Heart right ventricle (tissue), 16 donors: ENCODE results near the gene LGALS7B. TPM values are rescaled to one million over a fixed set of nuclear protein-coding genes. Genes with fewer than 3 reads are reported as not detected.

ENCODE experiments used
- ATAC-seq, 8 donors: fragments of 200-7000 bp; cut with Tn5 transposase; one replicate each; pipeline ENCODE4 v1.9.1; 2020; ENCODE audit warnings: mild to moderate bottlenecking in 8 of 8, moderate library complexity in 8 of 8, moderate number of reproducible peaks in 1 of 8
- DNase-seq, 2 donors: peaks; one replicate each; pipeline ENCODE4 v3.0.0-alpha.2; 2020
- H3K27ac ChIP-seq, 10 donors: fragments of 200-600 bp; sonication (generic) in 2 of 10; one replicate each; pipeline versions ENCODE4 v1.5.0 to v1.8.0; 2020 to 2022; ENCODE audit warnings: mild to moderate bottlenecking in 3 of 10
- H3K27me3 ChIP-seq, 7 donors: fragments of 200-600 bp; one replicate each; pipeline ENCODE4 v1.8.0; 2021 to 2022; ENCODE audit warnings: mild to moderate bottlenecking in 2 of 7
- H3K36me3 ChIP-seq, 9 donors: fragments of 200-600 bp; sonication (generic) in 1 of 9; one replicate each; pipeline versions ENCODE4 v1.5.0 to v1.8.0; 2020 to 2022; ENCODE audit warnings: mild to moderate bottlenecking in 2 of 9
- H3K4me1 ChIP-seq, 9 donors: fragments of 200-600 bp; sonication (generic) in 1 of 9; one replicate each; pipeline versions ENCODE4 v1.5.0 to v1.8.0; 2020 to 2022; ENCODE audit warnings: mild to moderate bottlenecking in 4 of 9
- H3K4me3 ChIP-seq, 10 donors: fragments of 200-600 bp; sonication (generic) in 2 of 10; one replicate each; pipeline versions ENCODE4 v1.5.0 to v1.8.0; 2020 to 2022; ENCODE audit warnings: mild to moderate bottlenecking in 7 of 10, moderate library complexity in 2 of 10
- H3K9me3 ChIP-seq, 11 donors: fragments of 200-600 bp in 10 of 11; sonication (generic) in 2 of 11; one replicate each; pipeline versions ENCODE4 v1.5.0 to v1.8.0; 2013 to 2022; ENCODE audit warnings: mild to moderate bottlenecking in 2 of 11, control low read depth in 1 of 11, moderate library complexity in 1 of 11
- WGBS, 2 donors: extraction: QIAGEN DNeasy Blood & Tissue Kit; methylation state at CpG; one replicate each; pipeline ENCODE4 v1.1.7; 2013; ENCODE audit warnings: inconsistent platforms in 1 of 2; 5-methylcytosine and 5-hydroxymethylcytosine counted together
- intact Hi-C, 10 donors: fragments of 100-400 bp; cut with DNase I; formaldehyde crosslinking; loops; one replicate each; pipeline versions ENCODE4 v1.11.1 to v1.14.2; 2022
- polyA plus RNA-seq, 2 donors: library from polyadenylated mRNA; stranded (reverse); fragments of 200-250 nt; gene quantifications; one replicate each; pipeline ENCODE4 v1.2.3, GENCODE V29; 2013
- total RNA-seq, 10 donors: library from RNA; stranded (reverse); fragmentation: NEBNext Ultra II Directional in 3 of 10; extraction: Animal tissue kit (Norgen Biotek cat#: 25700) in 3 of 10; gene quantifications; one replicate each; pipeline versions ENCODE4 v1.2.1 to v1.2.4, GENCODE V29; 2021 to 2023
- TF ChIP-seq, protein P1 (sequence below), 9 donors: fragments of 200-600 bp; sonication (generic) in 2 of 9; IDR thresholded peaks; one replicate each; pipeline versions ENCODE4 v1.5.0 to v1.8.0; 2021 to 2022; ENCODE audit warnings: antibody characterized with exemption in 9 of 9, mild to moderate bottlenecking in 5 of 9, moderate library complexity in 1 of 9
- donor health status: Arrhythmogenic right ventricular cardiomyopathy.
- donor health status: ischemic (EF 13 %, LVEDD 7.1; RV severe dilation, severe dysfunction).
- donor health status: healthy with polysubstance abuse.
- donor health status: DM: no; HTN: yes; CAD: no.
- donor health status: DM: no; HTN: no; CAD: no.
- donor health status: ischemic (EF 25% LVEDD 6.9; RV normal size, moderate dysfunction).
- donor health status: ischemic (EF 25% LVEDD 5.7; RV mildly dilated, moderate dysfunction).
- donor health status: healthy.
- donor health status: DM: yes; HTN: yes; CAD: no.
- donor health status: Ischemic cardiomyopathy.
- donor health status: ischemic (EF 35%, LVEDD 5.7; RV mildly dilated, moderate dysfunction).
- donor health status: nonischemic (EF 11% LVEDD 7.7; RV severe dilation, severe dysfunction).
- donor health status: DM: yes; HTN: yes; CAD: no.
- donor health status: PGD.
- donor health status: ischemic (EF 29% LVEDD 5.4; RV normal size, mild dysfunction).
- donor health status: nonischemic (EF 23%, LVEDD 6.1; RV moderate dilation, normal function).

LGALS7B gene
- total and polyA plus RNA-seq, 12 donors, result 0.19 to 0.60 TPM; not detected in 10

- Histone ChIP-seq H3K9me3 (no peaks in the 10 kb centered on the region), H3K4me1 (peaks cover 0 to 29% (median 20%) of the 10 kb centered on the region in 9 donors), H3K27ac (no peak overlapping the region), H3K4me3 (no peak overlapping the region), H3K36me3 (peaks cover 8 to 77% (median 63%) of the 10 kb centered on the region in 9 donors), H3K27me3 (no peaks in the 10 kb centered on the region)
- TF ChIP-seq, protein P1, sequence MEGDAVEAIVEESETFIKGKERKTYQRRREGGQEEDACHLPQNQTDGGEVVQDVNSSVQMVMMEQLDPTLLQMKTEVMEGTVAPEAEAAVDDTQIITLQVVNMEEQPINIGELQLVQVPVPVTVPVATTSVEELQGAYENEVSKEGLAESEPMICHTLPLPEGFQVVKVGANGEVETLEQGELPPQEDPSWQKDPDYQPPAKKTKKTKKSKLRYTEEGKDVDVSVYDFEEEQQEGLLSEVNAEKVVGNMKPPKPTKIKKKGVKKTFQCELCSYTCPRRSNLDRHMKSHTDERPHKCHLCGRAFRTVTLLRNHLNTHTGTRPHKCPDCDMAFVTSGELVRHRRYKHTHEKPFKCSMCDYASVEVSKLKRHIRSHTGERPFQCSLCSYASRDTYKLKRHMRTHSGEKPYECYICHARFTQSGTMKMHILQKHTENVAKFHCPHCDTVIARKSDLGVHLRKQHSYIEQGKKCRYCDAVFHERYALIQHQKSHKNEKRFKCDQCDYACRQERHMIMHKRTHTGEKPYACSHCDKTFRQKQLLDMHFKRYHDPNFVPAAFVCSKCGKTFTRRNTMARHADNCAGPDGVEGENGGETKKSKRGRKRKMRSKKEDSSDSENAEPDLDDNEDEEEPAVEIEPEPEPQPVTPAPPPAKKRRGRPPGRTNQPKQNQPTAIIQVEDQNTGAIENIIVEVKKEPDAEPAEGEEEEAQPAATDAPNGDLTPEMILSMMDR (IDR thresholded peaks at IDR 0.05), result no peak
- ATAC-seq (peak in 1 of 8 donors; percentile 6), DNase-seq (no peak)
- 73 to 78% methylated on average over 6 of the region's 6 CpGs for WGBS, 2 donors
- intact Hi-C loops, result loop anchor here in 4 of 10 donors (10.0 kb wide), 4 partner anchors 112 to 202 kb away; partner anchors contain the start of gene ACTN4 (in 1 of the 4)
These were observed 48.1 kb downstream of the LGALS7B start for GRCh38 chr19:38836983-38837626.

GRCh38 chr19:38837656-38838121 is 48.7 kb downstream of the LGALS7B start:
- H3K27ac ChIP-seq, result peak overlapping the region in 1 of 10 donors; percentile 8
- no peak for ATAC-seq
- no peak for DNase-seq
- no peaks in the 10 kb centered on the region for H3K9me3 ChIP-seq
- intact Hi-C loops, result loop anchor here in 4 of 10 donors (10.0 kb wide), 4 partner anchors 113 to 203 kb away; partner anchors contain the start of gene ACTN4 (in 1 of the 4)
- peaks cover 0 to 23% (median 14%) of the 10 kb centered on the region in 9 donors for H3K4me1 ChIP-seq
- no peaks in the 10 kb centered on the region for H3K27me3 ChIP-seq
- TF ChIP-seq, protein P1 (IDR thresholded peaks at IDR 0.05), result no peak
- peaks cover 8 to 83% (median 69%) of the 10 kb centered on the region in 9 donors for H3K36me3 ChIP-seq
- 87 to 94% methylated on average over 7 of the region's 7 CpGs for WGBS, 2 donors
- no peak overlapping the region for H3K4me3 ChIP-seq

DNA sequence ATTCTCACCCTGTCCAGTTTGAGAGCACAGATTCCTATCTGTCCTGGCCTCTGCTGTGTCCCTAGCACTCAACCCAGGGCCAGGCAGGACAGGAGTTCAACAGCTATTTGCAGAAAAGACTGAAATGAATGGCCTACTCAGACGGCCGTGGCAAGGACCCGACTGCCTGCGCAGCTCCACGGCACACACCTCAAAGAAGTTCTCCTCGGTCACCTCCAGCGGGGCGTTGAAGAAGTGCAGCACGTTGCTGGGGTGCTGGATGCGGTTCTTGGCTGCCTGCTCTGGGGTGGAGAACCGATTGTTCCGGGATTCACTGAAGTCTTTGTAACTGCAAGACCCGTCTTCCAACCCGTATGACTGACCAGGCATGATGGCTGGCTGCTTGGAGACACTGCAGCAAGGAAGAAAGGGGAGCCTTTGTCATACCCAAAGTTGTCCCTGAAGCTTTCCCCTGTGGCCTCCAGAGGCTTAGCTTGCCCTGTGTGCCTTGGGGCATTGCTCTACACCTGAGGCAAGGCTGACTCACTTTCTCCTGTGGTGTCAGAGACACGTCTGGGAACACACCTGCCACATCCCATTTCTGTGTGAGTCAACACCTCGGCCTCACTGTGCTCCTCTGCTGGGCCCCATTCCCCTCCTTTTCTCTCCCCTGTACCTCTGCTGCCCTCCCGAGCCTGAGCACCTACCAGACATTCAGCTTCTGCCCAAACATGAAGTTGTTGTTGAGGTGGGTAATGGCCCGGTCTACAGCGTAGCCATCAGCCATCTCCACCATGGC is 49.4 kb downstream of the LGALS7B start:
- TF ChIP-seq, protein P1 (IDR thresholded peaks at IDR 0.05), result no peak
- H3K27ac ChIP-seq, result peak overlapping the region in 2 of 10 donors; percentile 8 to 40
- H3K36me3 ChIP-seq, result peaks cover 8 to 90% (median 76%) of the 10 kb centered on the region in 9 donors

More for the DNA sequence above, 49.4 kb downstream of the LGALS7B start:
- intact Hi-C loops, result loop anchor here in 4 of 10 donors (10.0 kb wide), 4 partner anchors 114 to 204 kb away; partner anchors contain the start of gene ACTN4 (in 1 of the 4)
- Histone ChIP-seq H3K4me3 (no peak overlapping the region), H3K9me3 (no peaks in the 10 kb centered on the region), H3K27me3 (no peaks in the 10 kb centered on the region), H3K4me1 (peaks cover 0 to 26% (median 14%) of the 10 kb centered on the region in 9 donors)
- DNase-seq (no peak), ATAC-seq (no peak)
- WGBS, 2 donors, result 82 to 85% methylated on average over 19 of the region's 19 CpGs
